GM18526 (cell line): Measurements from ENCODE around the gene CDRT4.

Experiments used
- POLR2A ChIP-seq: IDR thresholded peaks from 3 replicates; pipeline ENCODE4 v1.6.1; 2011; ENCODE audit not compliant: insufficient read length; ENCODE audit errors: extremely low read depth

The CDRT4 gene

GRCh38 chr17:15475631-15476354, 8.4 kb upstream of the CDRT4 start:
- TF ChIP-seq POLR2A: no peak

GRCh38 chr17:15472891-15473290, 5.5 kb upstream of the CDRT4 start:
- no peak for TF ChIP-seq POLR2A

- no peak for TF ChIP-seq POLR2A
These were observed 3.1 kb upstream of the CDRT4 start for GRCh38 chr17:15470536-15470935.

GRCh38 chr17:15469260-15469659, 1.8 kb upstream of the CDRT4 start:
- no peak for TF ChIP-seq POLR2A

GRCh38 chr17:15468126-15468525, 705 bp upstream of the CDRT4 start:
- no peak for TF ChIP-seq POLR2A

GRCh38 chr17:15466131-15466530, 1.3 kb downstream of the CDRT4 start:
- TF ChIP-seq POLR2A: no peak

GRCh38 chr17:15465045-15465701, 2.2 kb downstream of the CDRT4 start:
- no peak for TF ChIP-seq POLR2A

GRCh38 chr17:15464231-15464985, 3.0 kb downstream of the CDRT4 start:
- TF ChIP-seq POLR2A: no peak

GRCh38 chr17:15462976-15463772, 4.2 kb downstream of the CDRT4 start:
- no peak for TF ChIP-seq POLR2A

GRCh38 chr17:15457723-15458094, 9.7 kb downstream of the CDRT4 start:
- TF ChIP-seq POLR2A: no peak

GRCh38 chr17:15456972-15457722, 10.3 kb downstream of the CDRT4 start:
- TF ChIP-seq POLR2A: no peak

GRCh38 chr17:15456496-15456895, 10.9 kb downstream of the CDRT4 start:
- no peak for TF ChIP-seq POLR2A

- TF ChIP-seq POLR2A: no peak
These were observed 13.1 kb downstream of the CDRT4 start for GRCh38 chr17:15454346-15454745.

- TF ChIP-seq POLR2A: no peak
These were observed 13.6 kb downstream of the CDRT4 start for GRCh38 chr17:15453782-15454181.

GRCh38 chr17:15453246-15453645, 14.2 kb downstream of the CDRT4 start:
- no peak for TF ChIP-seq POLR2A

GRCh38 chr17:15452746-15453145, 14.7 kb downstream of the CDRT4 start:
- no peak for TF ChIP-seq POLR2A
